IMR-90 (cell line): Measurements from ENCODE around the gene ZSCAN12.

ENCODE experiments used
- BHLHE40 ChIP-seq: fragments of 150-350 bp; IDR thresholded peaks from 2 replicates; pipeline ENCODE4 v1.6.1; 2016; ENCODE audit warnings: mild to moderate bottlenecking, low read depth, low read length
- CEBPB ChIP-seq: IDR thresholded peaks from 2 replicates; pipeline ENCODE4 v1.6.1; 2012; ENCODE audit warnings: low read depth, low read length, improper control_type of control experiment
- CTCF ChIP-seq: conservative IDR thresholded peaks from 2 replicates; pipeline ENCODE4 v1.5.1; 2012; ENCODE audit warnings: mild to moderate bottlenecking, low read depth, low read length, improper control_type of control experiment
- FOS ChIP-seq: fragments of 150-350 bp; IDR thresholded peaks from 2 replicates; pipeline ENCODE4 v1.6.1; 2016; ENCODE audit warnings: low read depth, low read length
- MAFK ChIP-seq: IDR thresholded peaks from 2 replicates; pipeline ENCODE4 v1.6.1; 2012; ENCODE audit warnings: low read depth, low read length, improper control_type of control experiment
- MAZ ChIP-seq: IDR thresholded peaks from 2 replicates; pipeline ENCODE4 v1.6.1; 2012; ENCODE audit warnings: low read depth, mild to moderate bottlenecking, low read length, improper control_type of control experiment, moderate library complexity, borderline replicate concordance
- MXI1 ChIP-seq: IDR thresholded peaks from 2 replicates; pipeline ENCODE4 v1.6.1; 2012; ENCODE audit warnings: low read depth, mild to moderate bottlenecking, low read length, moderate library complexity, borderline replicate concordance
- POLR2A ChIP-seq: IDR thresholded peaks from 2 replicates; pipeline ENCODE4 v1.6.1; 2012; ENCODE audit warnings: mild to moderate bottlenecking, low read depth, low read length
- RAD21 ChIP-seq: IDR thresholded peaks from 2 replicates; pipeline ENCODE4 v1.6.1; 2012; ENCODE audit warnings: low read length, improper control_type of control experiment
- RCOR1 ChIP-seq: IDR thresholded peaks from 2 replicates; pipeline ENCODE4 v1.6.1; 2012; ENCODE audit warnings: mild to moderate bottlenecking, low read length, improper control_type of control experiment; ENCODE audit not compliant: insufficient replicate concordance
- RFX5 ChIP-seq: IDR thresholded peaks from 2 replicates; pipeline ENCODE4 v1.8.0; 2012; ENCODE audit warnings: low read depth, mild to moderate bottlenecking, low read length, moderate library complexity
- SMC3 ChIP-seq: fragments of 150-350 bp; IDR thresholded peaks from 2 replicates; pipeline ENCODE4 v1.6.1; 2016; ENCODE audit warnings: low read depth, mild to moderate bottlenecking, antibody characterized with exemption, low read length, moderate library complexity
- USF2 ChIP-seq: fragments of 150-350 bp; IDR thresholded peaks from 2 replicates; pipeline ENCODE4 v1.6.1; 2017; ENCODE audit warnings: mild to moderate bottlenecking, antibody characterized with exemption, low read length, low read depth

GRCh38 chr6:28340310-28341095, 59.0 kb downstream of the ZSCAN12 start:
- TF ChIP-seq RAD21 (no peak), CTCF (no peak), CEBPB (no peak), POLR2A (no peak), MAFK (no peak), MXI1 (no peak), MAZ (no peak), SMC3 (no peak), RFX5 (no peak), FOS (no peak), RCOR1 (no peak), BHLHE40 (no peak), USF2 (no peak)
